GM13977 (cell line): ENCODE results near the gene FSHR.

Source experiments
- DNase-seq: peaks from one replicate; pipeline ENCODE4 v3.0.0; 2012; ENCODE audit warnings: low spot score
- CTCF ChIP-seq: IDR thresholded peaks from 2 replicates; pipeline ENCODE4 v1.5.1; 2012; ENCODE audit warnings: mild to moderate bottlenecking, control low read depth; ENCODE audit not compliant: insufficient read depth; ENCODE audit errors: extremely low read depth, missing control alignments
- in situ Hi-C: fragments of 300-500 bp; cut with MboI; formaldehyde crosslinking; loops from one replicate; pipeline ENCODE4 v1.12.0; 2022; ENCODE audit warnings: low sequenced_read_pairs, low pct_unique_long_range_greater_than_20kb, mixed read lengths, inconsistent platforms; ENCODE audit not compliant: unreplicated experiment

FSHR gene

DNA sequence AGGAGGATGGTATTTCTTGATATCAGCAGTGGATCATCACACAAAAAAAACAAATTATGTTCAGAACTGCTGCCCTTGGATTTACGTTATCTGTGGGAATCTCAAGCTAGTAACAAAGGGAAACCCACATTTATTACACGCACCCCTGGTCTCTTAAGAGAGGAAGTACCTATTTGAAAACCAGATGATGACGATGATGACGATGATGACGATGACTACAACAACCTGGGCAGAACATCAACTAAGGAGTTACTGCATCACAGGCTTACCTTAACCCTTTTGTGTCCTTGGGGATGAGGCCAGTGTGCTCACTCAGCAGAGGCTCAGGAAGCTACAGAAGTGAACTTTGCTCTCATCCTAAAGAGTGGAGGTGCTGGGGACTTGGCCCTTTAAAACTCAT, 169.4 kb downstream of the FSHR start:
- no peak for DNase-seq
- in situ Hi-C loops: no loop called here
- no peak for TF ChIP-seq CTCF

DNA sequence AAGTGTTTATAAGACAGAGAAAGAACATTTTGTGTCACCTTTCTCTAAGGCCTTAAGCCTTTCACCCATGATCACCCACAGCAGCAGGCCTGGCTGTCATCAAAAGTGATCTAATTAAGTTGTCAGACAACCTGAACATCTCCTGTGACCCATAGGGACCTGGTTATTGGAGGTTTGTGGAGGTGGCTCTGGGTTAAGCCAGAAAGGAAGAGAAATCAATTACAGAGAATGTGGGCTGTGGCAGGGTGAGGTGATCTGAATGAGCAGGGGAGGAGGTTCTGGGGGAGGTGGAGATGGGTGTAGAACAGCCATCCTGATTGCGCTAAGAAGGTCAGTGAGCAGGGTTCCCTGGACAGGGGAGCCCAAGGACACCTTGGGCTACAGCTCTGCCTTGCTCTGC, 170.8 kb downstream of the FSHR start:
- no peak for DNase-seq
- no peak for TF ChIP-seq CTCF
- in situ Hi-C loops: no loop called here

DNA sequence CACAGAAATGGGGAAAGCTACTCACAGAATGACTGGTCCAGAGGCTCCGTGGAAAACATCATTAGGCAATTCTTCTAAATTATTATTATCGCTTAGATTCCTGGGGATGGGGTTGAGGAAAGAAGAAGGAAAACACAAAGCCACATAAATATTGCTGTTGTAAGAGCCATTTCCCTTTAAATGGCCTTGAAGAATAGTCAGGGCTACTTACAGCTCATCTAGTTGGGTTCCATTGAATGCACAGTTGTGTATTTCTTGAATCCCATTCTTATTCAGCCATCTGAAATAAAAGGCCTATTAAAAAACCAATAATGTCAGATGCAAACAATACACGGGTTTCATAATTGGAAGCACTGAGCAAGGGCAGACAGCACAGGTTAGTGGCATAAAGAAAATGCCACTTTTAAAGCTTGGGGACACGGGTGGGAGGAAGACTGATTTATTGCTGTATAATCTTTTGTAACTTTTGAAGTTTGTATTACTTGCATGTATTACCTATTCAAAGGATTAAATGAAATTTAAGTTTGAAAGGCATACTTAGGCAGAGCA, 171.4 kb downstream of the FSHR start:
- TF ChIP-seq CTCF: no peak
- in situ Hi-C loops: no loop called here
- DNase-seq: no peak

- in situ Hi-C loops: no loop called here
- no peak for TF ChIP-seq CTCF
- no peak for DNase-seq
Observed at GRCh38 chr2:48980846-48981245, 173.5 kb downstream of the FSHR start.

DNA sequence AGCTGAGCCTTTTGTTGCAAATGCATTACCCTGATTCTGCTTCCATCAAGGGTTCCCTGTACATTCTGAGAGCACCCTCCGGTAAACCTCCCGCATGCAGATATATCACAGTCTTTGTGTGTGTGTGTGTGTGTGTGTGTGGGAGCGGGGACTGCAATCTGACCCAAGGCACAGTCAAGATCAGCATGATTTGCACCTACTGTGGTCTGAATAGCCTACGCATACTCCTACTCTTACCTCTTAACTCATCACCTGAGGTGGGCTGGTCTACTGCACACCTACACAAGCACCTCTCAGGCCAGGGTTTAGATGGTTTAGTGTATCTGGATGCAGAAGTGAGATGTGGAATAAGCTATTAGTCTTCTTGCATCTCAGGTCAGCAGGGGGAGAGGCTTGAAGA, 174.6 kb downstream of the FSHR start:
- no peak for DNase-seq
- in situ Hi-C loops: no loop called here
- TF ChIP-seq CTCF: no peak

- in situ Hi-C loops: no loop called here
- no peak for DNase-seq
- no peak for TF ChIP-seq CTCF
Observed at GRCh38 chr2:48978131-48978530, 176.2 kb downstream of the FSHR start.

DNA sequence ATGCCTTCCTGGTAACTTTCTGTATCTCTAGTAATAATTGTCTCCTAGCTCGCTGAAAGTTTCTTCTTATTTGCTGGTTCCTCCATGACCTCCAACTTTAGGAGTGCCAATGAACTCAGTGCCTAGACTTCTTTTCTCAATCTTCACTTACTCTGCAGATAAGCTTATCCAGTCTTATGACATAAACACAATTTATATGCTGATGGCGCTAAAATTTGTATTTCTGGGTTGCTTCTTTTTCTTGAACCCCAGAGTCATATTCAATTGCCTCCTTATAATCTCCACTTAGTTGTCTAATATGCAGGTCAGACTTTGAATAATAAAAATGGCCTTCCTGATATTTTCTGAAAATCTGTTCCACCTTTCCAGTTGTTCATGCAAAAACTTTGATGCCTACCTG, 182.5 kb downstream of the FSHR start:
- TF ChIP-seq CTCF: no peak
- in situ Hi-C loops: no loop called here
- no peak for DNase-seq
